HG03039 (cell line): ENCODE data around the gene DLAT.
"Not testable (repeated sequence)": the region's sequence is repeated elsewhere in the genome, so short reads cannot be mapped to it uniquely, and the experiment has no call there.

ENCODE experiments used
- ATAC-seq: cut with Tn5 transposase; IDR thresholded peaks from one replicate; pipeline ENCODE4 v1.9.1; 2021; ENCODE audit warnings: mild to moderate bottlenecking, moderate library complexity; ENCODE audit not compliant: unreplicated experiment

DLAT gene

DNA sequence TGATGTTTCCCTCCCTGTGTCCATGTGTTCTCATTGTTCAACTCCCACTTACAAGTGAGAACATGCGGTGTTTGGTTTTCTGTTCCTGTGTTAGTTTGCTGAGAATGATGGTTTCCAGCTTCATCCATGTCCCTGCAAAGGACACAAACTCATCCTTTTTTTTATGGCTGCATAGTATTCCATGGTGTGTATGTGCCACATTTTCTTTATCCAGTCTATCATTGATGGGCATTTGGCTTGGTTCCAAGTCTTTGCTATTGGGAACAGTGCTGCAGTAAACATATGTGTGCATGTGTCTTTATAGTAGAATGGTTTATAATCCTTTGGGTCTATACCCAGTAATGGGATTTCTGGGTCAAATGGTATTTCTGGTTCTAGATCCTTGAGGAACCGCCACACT is 21.4 kb downstream of the DLAT start:
- ATAC-seq, result not testable (repeated sequence)

DNA sequence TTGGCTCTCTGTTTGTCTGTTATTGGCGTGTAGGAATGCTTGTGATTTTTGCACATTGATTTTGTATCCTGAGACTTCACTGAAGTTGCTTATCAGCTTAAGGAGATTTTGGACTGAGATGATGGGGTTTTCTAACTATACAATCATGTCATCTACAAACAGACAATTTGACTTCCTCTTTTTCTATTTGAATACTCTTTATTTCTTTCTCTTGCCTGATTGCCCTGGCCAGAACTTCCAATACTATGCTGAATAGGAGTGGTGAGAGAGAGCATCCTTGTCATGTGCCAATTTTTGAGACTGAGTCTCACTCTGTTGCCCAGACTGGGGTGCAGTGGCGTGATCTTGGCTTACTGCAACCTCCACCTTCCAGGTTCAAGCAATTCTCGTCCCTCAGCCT is 23.0 kb downstream of the DLAT start:
- not testable (repeated sequence) for ATAC-seq

DNA sequence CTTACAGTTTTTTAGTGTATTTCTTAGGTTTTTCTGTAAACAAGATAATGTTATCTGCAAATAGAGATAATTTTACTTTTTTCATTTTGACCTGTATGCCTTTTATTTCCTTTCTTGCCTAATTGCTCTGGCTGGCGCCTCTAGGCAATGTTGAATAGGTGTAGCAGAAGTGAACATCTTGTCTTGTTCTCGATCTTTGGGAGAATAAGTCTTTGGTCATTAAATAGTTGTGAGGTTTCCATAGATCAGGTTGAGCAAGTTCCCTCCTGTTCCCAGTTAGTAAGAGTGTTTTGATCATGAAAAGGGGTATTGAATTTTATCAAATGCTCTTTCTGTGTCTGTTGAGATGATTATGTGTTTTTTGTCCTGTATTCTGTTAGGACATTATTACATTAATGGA is 24.6 kb downstream of the DLAT start:
- no peak for ATAC-seq

DNA sequence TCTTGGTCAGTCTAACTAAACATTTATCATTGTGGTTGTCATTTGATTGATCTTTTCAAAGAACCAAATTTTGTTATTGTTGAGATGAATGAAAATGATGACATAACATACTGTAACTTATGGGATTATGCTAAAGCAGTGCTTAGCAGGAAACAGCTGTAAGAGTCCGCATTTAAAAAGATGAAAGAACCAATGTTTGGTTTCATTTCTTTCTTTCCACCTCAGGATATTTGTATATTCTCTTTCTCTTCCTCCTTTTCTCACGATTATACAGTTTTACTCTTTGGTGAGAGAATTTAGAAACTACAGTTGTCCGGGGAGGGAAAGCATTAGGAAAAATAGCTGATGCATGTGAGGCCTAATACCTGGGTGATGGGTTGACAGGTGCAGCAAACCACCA is 25.5 kb downstream of the DLAT start:
- peak; percentile 88 for ATAC-seq

DNA sequence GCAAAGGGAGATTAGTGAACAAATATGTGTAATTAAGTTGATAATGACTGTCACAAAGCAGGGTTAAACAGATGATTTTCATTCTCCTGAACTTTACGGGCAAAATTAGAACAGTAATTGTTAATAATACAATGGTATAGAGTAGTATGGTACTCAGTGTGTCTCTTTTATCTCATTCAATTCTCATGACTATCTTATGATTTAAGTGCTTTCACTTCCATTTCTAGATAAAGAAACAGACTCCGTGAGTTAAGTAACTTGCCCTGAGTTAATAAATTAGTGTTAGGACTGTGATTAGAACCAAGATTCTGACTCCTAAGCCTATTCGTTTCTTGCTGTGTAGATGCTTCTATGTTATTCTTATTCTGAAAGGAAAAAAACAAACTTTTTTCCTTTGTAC is 26.6 kb downstream of the DLAT start:
- ATAC-seq, result no peak

DNA sequence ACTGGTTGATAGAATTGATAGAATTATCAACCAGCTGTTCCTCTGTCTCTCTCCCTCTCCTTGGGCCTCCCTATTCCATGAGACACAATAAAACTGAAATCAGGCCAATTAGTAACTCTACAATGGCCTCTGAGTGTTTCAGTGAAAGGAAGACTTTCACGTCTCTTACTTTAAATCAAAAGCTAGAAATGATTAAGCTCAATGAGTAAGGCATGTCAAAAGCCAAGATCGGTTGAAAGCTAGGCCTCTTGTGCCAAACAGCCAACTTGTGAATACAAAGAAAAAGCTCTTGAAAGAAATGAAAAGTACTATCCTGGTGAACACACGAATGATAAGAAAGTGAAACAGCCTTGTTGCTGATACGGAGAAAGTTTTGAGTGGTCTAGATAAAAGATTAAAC is 32.0 kb downstream of the DLAT start:
- no peak for ATAC-seq

DNA sequence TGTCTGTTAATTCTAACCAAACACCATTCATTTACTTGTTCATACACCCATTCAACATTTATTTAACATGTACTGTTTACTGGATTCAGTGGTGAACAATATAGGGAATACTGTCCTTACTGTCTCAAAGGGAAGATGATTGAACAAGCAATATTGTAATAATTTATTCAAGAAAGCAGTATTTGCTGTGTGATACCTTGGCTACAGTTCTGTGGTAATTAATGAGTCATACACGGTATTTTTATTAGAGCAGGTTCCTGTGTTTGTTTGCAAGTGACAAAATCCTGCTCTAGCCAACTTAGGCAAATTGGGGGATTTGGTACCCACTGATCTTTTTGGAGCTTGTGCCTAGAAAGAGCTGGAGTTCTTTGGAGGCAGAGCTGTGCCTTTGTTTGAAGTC is 32.9 kb downstream of the DLAT start:
- no peak for ATAC-seq

DNA sequence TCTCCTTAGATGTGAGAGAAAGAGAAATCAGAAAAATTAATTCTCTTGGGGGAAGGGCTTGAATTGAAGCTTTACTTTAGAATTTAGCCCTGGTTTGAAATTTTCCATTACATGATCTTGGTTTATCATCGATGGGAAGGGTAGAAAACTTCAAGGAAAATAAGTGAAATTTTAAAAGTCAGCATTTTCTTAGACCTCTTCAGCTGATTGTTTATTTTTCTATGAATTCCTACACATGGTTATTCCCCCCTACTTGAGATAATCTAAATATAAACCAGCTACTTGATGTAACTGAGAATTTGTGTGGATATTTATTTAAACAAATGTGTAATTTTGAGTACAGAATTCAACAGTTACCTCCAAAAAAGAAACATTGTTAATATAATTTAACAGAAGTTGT is 37.7 kb downstream of the DLAT start:
- ATAC-seq, result no peak

DNA sequence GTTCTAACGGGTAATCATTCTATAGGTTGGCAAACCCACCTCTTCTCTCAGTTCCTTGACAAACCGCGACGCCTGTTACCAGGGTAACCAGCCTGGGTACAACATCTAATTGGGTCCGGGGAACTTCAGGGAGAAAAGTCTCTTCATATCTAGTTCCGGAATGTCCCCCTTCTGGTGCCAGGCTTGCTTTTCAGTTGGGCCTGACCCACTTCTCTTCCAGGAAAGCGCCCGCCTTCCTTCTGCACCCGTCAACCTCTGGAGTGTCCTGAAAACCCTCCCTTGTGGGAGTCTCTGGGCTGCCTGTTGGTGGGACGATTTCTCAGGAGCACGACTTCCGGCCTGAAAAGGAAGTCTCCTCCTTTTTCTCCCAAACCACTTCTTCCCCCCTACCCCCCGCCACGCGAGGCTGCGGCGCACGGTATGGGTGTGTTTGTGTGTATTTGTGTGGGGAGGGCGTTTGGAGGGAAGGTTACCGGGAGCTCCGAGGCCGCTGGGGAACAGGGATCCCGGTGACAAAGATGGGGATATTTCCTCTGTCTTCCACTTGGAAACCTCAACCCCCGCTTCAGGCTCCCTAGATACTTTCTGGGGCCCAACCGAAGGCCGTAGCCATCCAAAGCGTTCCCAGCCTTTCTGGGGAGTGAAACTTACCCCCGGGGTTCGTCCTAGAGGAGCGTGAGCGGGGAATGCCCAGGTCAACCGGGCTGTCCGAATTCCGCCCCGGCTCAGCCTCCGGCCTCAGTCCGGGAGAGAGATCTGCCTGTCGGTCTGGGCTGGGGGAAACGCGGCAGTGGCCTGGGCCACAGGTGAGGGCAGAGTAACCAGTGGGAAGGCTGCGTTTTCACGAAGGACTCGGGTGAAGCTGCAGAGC is 49.0 kb downstream of the DLAT start, which contains the start of the genes NKAPD1 and PIH1D2:
NKAPD1 (plus strand) TSS at position 359 of the 871 bp plus-strand sequence. CDS start 1,276 bp downstream, outside the sequence.
PIH1D2 (minus strand) TSS at position 77 of the 871 bp plus-strand sequence. CDS start 843 bp downstream, outside the sequence.
- peak; percentile 88 for ATAC-seq

DNA sequence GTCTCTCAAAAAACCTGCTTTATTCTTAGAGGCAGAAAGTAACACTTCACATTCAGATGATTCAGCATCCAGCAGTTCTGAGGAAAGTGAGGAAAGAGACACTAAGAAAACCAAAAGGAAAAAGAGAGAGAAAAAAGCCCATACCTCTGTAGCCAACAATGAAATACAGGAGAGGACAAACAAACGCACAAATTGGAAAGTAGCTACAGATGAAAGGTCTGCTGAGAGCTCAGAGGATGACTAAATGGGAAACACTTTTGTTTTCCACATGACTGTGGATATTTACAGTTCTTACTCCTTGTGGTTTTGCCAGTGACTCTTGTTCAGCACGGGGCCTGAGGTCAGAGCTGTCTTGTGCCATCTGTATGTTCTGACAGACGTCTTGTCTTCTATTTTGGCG is 57.5 kb downstream of the DLAT start:
- no peak for ATAC-seq

DNA sequence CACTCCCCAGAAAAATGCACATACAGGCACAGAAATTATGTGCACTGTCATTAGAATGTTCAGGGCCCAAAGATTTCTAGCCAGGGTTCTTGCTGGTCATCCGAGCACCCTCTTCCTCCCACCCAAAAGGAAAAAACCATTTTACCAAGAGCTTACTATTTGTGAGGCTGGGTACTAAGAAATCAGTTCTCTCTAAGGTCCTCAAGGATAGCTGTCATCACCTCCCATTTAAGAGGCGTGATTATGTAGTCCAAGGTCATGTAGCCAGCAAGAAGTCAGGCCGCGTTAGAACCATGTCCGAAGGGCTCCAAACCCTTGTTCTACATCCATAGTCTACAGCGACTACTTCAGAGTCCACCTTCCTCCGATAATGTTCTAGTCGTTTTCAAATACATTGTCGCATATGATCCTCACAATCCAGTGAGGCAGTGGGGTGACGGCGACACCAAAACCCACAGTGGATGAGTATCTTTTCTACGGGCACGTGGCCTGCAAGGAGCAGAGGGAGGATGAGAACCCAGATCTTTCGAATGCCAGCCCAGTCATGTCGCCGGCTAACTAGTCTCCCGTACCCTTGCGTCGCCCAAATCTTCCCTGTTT is 60.7 kb downstream of the DLAT start:
- ATAC-seq, result peak; percentile 25

DNA sequence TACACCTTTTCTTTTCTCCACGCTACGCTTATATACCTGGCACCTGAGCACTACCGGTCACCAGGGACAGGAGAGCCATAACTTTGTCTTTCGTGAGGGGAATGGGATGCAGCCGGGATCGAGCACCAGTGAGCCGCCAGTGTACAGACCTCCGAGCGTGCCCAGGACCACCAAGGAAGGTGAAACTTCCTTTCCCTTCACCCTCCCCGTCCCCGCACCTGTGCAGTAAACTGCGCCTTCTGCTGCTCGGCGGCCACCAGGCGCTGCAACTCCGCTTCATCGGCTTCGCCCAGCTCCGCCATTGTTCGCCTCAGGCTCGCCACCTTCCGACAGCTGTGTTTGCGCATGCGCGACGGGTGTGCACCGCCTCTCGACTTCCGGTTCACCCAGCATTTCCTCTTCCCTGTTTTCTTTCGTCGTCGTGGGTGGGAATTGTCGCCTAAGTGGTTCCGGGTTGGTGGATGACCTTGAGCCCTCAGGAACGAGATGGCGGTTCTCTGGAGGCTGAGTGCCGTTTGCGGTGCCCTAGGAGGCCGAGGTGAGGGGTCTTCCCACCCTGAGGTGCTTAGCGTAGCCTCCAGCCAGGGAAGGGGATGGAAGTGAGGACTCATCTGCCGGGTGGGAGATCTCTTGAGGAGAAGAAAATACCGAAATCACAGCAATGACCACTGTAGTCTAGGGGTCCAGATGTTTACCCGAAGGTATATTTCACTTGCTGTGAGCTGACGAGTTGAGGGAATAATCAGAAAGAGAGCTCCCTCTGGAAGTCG is 61.4 kb downstream of the DLAT start, which contains the start of the genes SDHD and TIMM8B:
SDHD (plus strand) TSS at position 452 of the 770 bp plus-strand sequence; CDS start at position 487, 35 bp downstream.
TIMM8B (minus strand) TSS at position 335 of the 770 bp plus-strand sequence; CDS start at position 302, 33 bp downstream.
- peak; percentile 91 for ATAC-seq

DNA sequence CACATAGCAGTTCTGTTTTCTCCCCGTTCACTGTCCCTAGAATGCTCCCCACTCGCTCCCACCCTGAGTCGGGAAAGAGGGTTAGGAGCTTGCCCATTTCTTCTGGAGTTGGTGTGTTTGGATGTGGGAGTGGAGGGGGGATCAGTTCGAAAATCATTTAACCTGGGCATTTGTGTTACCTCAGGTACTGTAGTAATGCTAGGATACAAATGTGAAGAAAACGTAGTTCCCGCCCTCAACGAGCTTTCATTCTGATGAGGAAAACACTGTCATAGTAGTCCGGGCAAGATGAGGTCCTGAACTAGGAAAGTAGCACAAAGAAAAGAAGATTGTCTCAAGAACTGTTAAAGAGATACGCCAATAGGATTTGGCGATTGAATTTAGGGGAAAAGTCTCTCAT is 62.0 kb downstream of the DLAT start:
- ATAC-seq, result no peak

DNA sequence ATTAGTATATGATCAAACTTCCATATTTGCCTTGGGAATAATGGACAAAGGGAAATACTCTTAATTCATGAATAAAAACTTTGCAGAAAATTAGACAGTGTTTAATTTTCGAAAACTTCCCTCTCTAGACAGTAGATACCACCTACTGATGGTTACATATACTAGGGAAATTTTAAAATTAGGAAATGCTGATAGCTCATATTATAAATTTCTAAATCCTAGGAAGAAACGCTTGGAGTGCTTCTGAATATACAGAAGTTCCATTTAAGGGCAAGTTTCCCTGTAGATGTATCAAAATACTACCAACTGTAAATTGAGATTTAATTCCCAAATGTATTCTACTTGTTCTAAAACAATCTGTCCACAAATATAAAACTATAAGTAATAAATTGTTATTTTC is 70.1 kb downstream of the DLAT start:
- not testable (repeated sequence) for ATAC-seq

DNA sequence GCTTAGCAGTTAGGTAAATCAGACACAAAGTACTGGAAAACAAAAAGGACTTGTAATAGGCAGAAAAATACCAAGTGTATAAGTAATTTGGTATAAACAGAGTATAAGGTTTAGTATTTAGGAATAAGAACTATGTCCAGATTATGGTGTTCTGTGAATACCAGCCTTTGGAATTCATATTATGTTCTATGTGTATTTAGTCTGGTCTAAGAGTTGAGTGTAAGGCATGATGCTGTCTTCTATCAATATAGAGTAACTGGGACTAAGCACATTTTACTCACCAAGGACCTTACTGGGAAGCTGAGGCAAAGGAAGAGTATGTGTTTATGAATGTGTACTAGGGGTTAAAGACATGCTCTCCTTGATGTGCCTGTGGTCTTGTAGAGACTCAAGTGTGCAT is 71.0 kb downstream of the DLAT start:
- no peak for ATAC-seq

DNA sequence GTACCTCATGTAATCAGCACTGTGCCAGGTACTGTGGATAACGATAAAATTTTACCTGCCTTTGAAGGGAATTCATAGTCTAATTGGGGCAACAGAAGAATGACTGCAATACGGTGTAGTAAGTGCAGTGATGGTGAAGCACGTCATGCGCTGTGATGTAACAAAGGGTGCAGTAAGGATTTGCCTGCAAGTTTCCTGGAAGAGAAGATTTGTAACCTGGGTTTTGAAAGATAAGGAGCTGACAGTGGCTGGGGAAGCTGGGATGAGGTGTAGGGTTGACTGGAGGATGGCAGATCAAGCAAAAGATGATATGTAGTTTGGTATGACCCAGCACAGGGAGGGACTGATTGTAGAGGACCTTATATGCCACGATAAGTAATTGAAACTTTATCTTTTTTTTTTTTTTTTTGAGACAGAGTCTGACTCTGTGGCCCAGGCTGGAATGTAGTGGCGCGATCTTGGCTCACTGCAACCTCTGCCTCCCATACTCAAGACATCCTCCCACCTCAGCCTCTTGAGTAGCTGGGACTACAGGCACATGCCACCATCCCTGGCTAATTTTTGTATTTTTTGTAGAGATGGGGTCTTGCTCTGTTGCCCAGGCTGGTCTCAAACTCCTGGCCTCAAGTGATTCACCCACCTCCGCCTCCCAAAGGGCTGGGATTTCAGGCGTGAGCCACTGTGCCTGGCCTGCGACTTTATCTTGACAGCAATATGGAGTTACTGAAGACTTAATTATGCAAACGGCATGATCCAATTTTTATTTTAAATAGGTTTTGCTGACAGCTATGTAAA is 72.7 kb downstream of the DLAT start:
- no peak for ATAC-seq

DNA sequence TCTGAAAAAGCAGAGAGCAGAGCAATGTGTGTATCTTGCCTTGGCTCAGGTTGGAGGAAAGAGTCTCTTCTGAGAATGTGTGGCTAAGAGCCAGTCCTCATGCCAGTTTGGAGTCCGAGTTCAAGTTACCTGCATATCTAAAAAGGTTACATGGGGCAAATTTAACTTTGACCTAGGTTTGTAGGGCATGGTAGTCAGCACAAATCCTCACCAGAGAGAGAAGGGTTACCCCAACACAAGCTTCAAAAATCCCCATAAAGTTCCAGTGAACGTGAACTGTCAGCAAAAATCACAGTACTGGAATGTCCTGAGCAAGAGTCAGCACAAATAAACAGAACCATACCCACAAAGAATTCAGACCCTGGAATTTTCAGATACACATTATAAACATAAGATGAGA is 75.3 kb downstream of the DLAT start:
- no peak for ATAC-seq

DNA sequence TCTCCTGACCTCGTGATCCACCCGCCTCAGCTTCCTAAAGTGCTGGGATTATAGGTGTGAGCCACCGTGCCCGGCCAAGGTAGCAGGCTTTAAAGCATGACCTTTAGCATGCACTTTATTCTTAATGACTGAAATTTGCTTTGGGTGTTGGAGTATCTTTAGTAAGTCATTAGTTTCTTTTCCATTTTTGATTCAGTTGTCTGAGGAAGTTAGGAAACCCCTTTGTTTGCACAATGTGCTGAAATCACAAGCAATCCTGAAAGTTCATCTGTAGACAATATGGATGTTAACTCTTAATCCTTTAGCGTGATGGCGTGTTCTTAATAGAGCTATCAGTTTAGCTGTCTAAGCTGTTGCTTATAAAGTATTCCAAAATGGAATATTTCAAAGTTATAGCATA is 78.2 kb downstream of the DLAT start:
- no peak for ATAC-seq

DNA sequence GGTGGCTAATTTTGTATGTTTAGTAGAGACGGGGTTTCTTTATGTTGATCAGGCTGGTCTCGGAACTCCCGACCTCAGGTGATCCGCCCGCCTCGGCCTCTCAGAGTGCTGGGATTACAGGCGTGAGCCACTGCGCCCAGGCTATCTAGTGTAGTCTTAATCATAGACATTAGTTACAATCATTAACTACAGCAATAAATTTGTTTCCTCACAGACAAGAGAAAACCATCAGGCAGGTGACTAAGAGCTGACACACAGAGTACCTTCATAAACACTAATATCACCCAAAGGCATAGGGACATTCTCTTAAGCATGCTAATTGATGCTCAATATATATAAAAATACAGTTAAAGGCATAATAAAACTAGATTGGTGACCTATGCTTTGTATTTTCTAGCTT is 80.9 kb downstream of the DLAT start:
- ATAC-seq, result no peak
